Neural cell (in vitro differentiated cells): ENCODE data around the gene UNK. TPM values are rescaled to one million over a fixed set of nuclear protein-coding genes. Genes with fewer than 3 reads are reported as not detected.

ENCODE experiments used
- H2AFZ ChIP-seq: fragments of 200-600, 300-800 bp; sonication (generic), shearing (Covaris generic); 2 replicates; pipeline ENCODE4 v1.6.0; 2014; ENCODE audit warnings: low read depth, mild to moderate bottlenecking, antibody characterized with exemption, low read length, moderate library complexity
- H3F3A ChIP-seq: fragments of 200-600 bp; shearing (Covaris generic); 2 replicates; pipeline ENCODE4 v1.6.1; 2016; ENCODE audit warnings: mild to moderate bottlenecking, moderate library complexity, mixed read lengths, antibody characterized with exemption, low read length; ENCODE audit not compliant: insufficient read depth, poor library complexity, severe bottlenecking
- H3K27ac ChIP-seq: fragments of 200-600, 300-800 bp; sonication (generic), shearing (Covaris generic); 2 replicates; pipeline ENCODE4 v1.5.1; 2014; ENCODE audit warnings: mild to moderate bottlenecking, low read length, moderate library complexity
- H3K27me3 ChIP-seq: fragments of 300-800, 200-600 bp; sonication (generic), shearing (Covaris generic); 2 replicates; pipeline ENCODE4 v1.6.0; 2014; ENCODE audit warnings: mild to moderate bottlenecking, low read depth, low read length, moderate library complexity; ENCODE audit not compliant: insufficient read depth
- H3K36me3 ChIP-seq: fragments of 300-800, 200-600 bp; sonication (generic), shearing (Covaris generic); 2 replicates; pipeline ENCODE4 v1.5.1; 2014; ENCODE audit warnings: mild to moderate bottlenecking, antibody characterized with exemption, low read length, moderate library complexity; ENCODE audit not compliant: insufficient read depth
- H3K4me2 ChIP-seq: fragments of 300-800, 200-600 bp; sonication (generic), shearing (Covaris generic); 2 replicates; pipeline ENCODE4 v1.6.0; 2014; ENCODE audit warnings: mild to moderate bottlenecking, low read length
- H3K4me3 ChIP-seq: fragments of 300-800, 200-600 bp; sonication (generic), shearing (Covaris generic); 2 replicates; pipeline ENCODE4 v1.5.1; 2014; ENCODE audit warnings: mild to moderate bottlenecking, low read length, moderate library complexity
- H3K79me2 ChIP-seq: fragments of 200-600 bp; shearing (Covaris generic); replicated peaks from 2 replicates; pipeline ENCODE4 v1.6.0; 2014; ENCODE audit warnings: mild to moderate bottlenecking, low read length, moderate library complexity; ENCODE audit not compliant: insufficient read depth
- H3K9ac ChIP-seq: fragments of 300-800, 200-600 bp; sonication (generic), shearing (Covaris generic); 2 replicates; pipeline ENCODE4 v1.6.1; 2016; ENCODE audit warnings: mild to moderate bottlenecking, low read length, mixed read lengths
- H3K9me2 ChIP-seq: fragments of 200-600 bp; shearing (Covaris generic); 2 replicates; pipeline ENCODE4 v1.6.1; 2016; ENCODE audit warnings: mild to moderate bottlenecking, low read length, mixed read lengths; ENCODE audit not compliant: insufficient read depth
- H3K9me3 ChIP-seq: fragments of 200-600, 300-800 bp; sonication (generic), shearing (Covaris generic); 2 replicates; pipeline ENCODE4 v1.6.1; 2016; ENCODE audit warnings: mild to moderate bottlenecking, mixed run types, low read length, moderate library complexity, mixed read lengths
- H4K20me1 ChIP-seq: fragments of 200-600 bp; shearing (Covaris generic); 2 replicates; pipeline ENCODE4 v1.6.1; 2016; ENCODE audit warnings: mild to moderate bottlenecking, mixed run types; ENCODE audit not compliant: insufficient read depth
- CTCF ChIP-seq: fragments of 450-650 bp; IDR thresholded peaks from 2 replicates; pipeline ENCODE4 v1.5.1; 2014; ENCODE audit warnings: antibody characterized with exemption, mild to moderate bottlenecking, moderate library complexity; ENCODE audit not compliant: poor library complexity, severe bottlenecking
- EP300 ChIP-seq: fragments of 450-650 bp; conservative IDR thresholded peaks from 2 replicates; pipeline ENCODE4 v1.6.1; 2014; ENCODE audit warnings: antibody characterized with exemption, mild to moderate bottlenecking, moderate library complexity; ENCODE audit not compliant: poor library complexity, severe bottlenecking
- EZH2 ChIP-seq: fragments of 200-600, 300-800 bp; shearing (Covaris generic), sonication (generic); IDR thresholded peaks from 2 replicates; pipeline ENCODE4 v1.6.1; 2014; ENCODE audit warnings: antibody characterized with exemption, low read length, borderline replicate concordance, mild to moderate bottlenecking; ENCODE audit not compliant: insufficient read depth, poor library complexity, severe bottlenecking
- MXI1 ChIP-seq: fragments of 450-650 bp; conservative IDR thresholded peaks from 2 replicates; pipeline ENCODE4 v1.6.1; 2014; ENCODE audit warnings: antibody characterized with exemption, mild to moderate bottlenecking; ENCODE audit not compliant: poor library complexity, severe bottlenecking
- POLR2AphosphoS5 ChIP-seq: IDR thresholded peaks from 2 replicates; pipeline ENCODE4 v1.6.1; 2012
- RAD21 ChIP-seq: fragments of 450-650 bp; conservative IDR thresholded peaks from 2 replicates; pipeline ENCODE4 v1.6.1; 2014; ENCODE audit warnings: antibody characterized with exemption, mild to moderate bottlenecking, moderate library complexity
- REST ChIP-seq: IDR thresholded peaks from 2 replicates; pipeline ENCODE4 v1.6.1; 2012; ENCODE audit warnings: borderline replicate concordance
- SMC3 ChIP-seq: fragments of 450-650 bp; conservative IDR thresholded peaks from 2 replicates; pipeline ENCODE4 v1.6.1; 2014; ENCODE audit warnings: antibody characterized with exemption, mild to moderate bottlenecking, moderate library complexity; ENCODE audit not compliant: poor library complexity
- TAF1 ChIP-seq: IDR thresholded peaks from 2 replicates; pipeline ENCODE4 v1.6.1; 2012; ENCODE audit warnings: low read depth
- polyA plus RNA-seq: library from polyadenylated mRNA; depleted of rRNA; stranded (reverse); fragments of >200 nt; gene quantifications from 2 replicates; pipeline ENCODE4 v1.2.3, GENCODE V29; 2014

The UNK gene
- polyA plus RNA-seq, 1 donor from 2014 or later = 29.9 TPM

GRCh38 chr17:75763613-75764416 is 20.8 kb upstream of the UNK start:
- H3F3A ChIP-seq = no peaks in the 10 kb centered on the region
- H3K27me3 ChIP-seq = peaks cover 11% of the 10 kb centered on the region
- no peaks in the 10 kb centered on the region for H3K9me3 ChIP-seq
- no peak overlapping the region for H3K27ac ChIP-seq
- no peaks in the 10 kb centered on the region for H4K20me1 ChIP-seq
- peak overlapping the region; percentile 63 for H3K9ac ChIP-seq
- no peak overlapping the region for H2AFZ ChIP-seq
- no peak overlapping the region for H3K4me2 ChIP-seq
- H3K36me3 ChIP-seq = no peaks in the 10 kb centered on the region
- no peaks in the 10 kb centered on the region for H3K9me2 ChIP-seq
- no peak for TF ChIP-seq RAD21
- TF ChIP-seq EZH2 = no peak
- no peak for TF ChIP-seq TAF1
- TF ChIP-seq EP300 = no peak
- TF ChIP-seq SMC3 = no peak
- no peak for TF ChIP-seq POLR2AphosphoS5
- no peak for TF ChIP-seq REST
- peak overlapping the region; percentile 69 for H3K4me3 ChIP-seq
- no peaks in the 10 kb centered on the region for H3K79me2 ChIP-seq

GRCh38 chr17:75764417-75764710 is 20.2 kb upstream of the UNK start:
- H3F3A ChIP-seq = no peaks in the 10 kb centered on the region

More at GRCh38 chr17:75764417-75764710, 20.2 kb upstream of the UNK start:
- peak overlapping the region; percentile 69 for H3K4me3 ChIP-seq
- no peaks in the 10 kb centered on the region for H3K9me2 ChIP-seq
- H3K9ac ChIP-seq = peak overlapping the region; percentile 63
- no peak overlapping the region for H3K27ac ChIP-seq
- no peaks in the 10 kb centered on the region for H3K79me2 ChIP-seq
- H4K20me1 ChIP-seq = no peaks in the 10 kb centered on the region
- H3K4me2 ChIP-seq = no peak overlapping the region
- no peaks in the 10 kb centered on the region for H3K9me3 ChIP-seq
- H3K36me3 ChIP-seq = no peaks in the 10 kb centered on the region
- TF ChIP-seq CTCF (no peak), TAF1 (peak; percentile 27), MXI1 (no peak), REST (no peak), RAD21 (no peak), EZH2 (no peak), EP300 (no peak), SMC3 (no peak)
- peaks cover 11% of the 10 kb centered on the region for H3K27me3 ChIP-seq
- peak overlapping the region; percentile 45 for H2AFZ ChIP-seq
